ENCODE data around the gene TSPEAR.

DNA sequence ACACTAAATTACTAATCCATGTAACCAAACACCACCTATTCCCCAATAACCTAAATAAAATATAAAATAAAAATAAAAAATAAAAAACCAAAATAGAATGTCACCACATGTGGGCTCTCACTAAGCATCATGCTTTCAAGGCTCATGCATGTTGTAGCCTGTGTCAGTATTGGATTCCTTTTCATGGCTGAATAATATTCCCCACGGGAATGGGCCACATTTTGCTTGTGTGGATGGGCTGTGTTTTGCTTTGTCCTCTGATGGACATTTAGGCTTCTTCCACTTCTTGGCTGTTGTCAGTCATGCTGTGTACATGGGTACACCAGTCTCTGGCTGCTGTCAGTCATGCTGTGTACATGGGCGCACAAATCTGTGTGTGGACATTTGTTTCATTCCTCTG is 122.3 kb downstream of the TSPEAR start:
- TF ChIP-seq, protein P1, sequence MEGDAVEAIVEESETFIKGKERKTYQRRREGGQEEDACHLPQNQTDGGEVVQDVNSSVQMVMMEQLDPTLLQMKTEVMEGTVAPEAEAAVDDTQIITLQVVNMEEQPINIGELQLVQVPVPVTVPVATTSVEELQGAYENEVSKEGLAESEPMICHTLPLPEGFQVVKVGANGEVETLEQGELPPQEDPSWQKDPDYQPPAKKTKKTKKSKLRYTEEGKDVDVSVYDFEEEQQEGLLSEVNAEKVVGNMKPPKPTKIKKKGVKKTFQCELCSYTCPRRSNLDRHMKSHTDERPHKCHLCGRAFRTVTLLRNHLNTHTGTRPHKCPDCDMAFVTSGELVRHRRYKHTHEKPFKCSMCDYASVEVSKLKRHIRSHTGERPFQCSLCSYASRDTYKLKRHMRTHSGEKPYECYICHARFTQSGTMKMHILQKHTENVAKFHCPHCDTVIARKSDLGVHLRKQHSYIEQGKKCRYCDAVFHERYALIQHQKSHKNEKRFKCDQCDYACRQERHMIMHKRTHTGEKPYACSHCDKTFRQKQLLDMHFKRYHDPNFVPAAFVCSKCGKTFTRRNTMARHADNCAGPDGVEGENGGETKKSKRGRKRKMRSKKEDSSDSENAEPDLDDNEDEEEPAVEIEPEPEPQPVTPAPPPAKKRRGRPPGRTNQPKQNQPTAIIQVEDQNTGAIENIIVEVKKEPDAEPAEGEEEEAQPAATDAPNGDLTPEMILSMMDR (IDR thresholded peaks at IDR 0.05) = no peak
- TF ChIP-seq POLR2AphosphoS5 (IDR thresholded peaks at IDR 0.05; ENCODE audit: low read depth, low read length) (no peak), SIN3A (IDR thresholded peaks at IDR 0.05; ENCODE audit: borderline replicate concordance, insufficient read depth, low read depth, low read length) (no peak)
- TF ChIP-seq, protein P2, sequence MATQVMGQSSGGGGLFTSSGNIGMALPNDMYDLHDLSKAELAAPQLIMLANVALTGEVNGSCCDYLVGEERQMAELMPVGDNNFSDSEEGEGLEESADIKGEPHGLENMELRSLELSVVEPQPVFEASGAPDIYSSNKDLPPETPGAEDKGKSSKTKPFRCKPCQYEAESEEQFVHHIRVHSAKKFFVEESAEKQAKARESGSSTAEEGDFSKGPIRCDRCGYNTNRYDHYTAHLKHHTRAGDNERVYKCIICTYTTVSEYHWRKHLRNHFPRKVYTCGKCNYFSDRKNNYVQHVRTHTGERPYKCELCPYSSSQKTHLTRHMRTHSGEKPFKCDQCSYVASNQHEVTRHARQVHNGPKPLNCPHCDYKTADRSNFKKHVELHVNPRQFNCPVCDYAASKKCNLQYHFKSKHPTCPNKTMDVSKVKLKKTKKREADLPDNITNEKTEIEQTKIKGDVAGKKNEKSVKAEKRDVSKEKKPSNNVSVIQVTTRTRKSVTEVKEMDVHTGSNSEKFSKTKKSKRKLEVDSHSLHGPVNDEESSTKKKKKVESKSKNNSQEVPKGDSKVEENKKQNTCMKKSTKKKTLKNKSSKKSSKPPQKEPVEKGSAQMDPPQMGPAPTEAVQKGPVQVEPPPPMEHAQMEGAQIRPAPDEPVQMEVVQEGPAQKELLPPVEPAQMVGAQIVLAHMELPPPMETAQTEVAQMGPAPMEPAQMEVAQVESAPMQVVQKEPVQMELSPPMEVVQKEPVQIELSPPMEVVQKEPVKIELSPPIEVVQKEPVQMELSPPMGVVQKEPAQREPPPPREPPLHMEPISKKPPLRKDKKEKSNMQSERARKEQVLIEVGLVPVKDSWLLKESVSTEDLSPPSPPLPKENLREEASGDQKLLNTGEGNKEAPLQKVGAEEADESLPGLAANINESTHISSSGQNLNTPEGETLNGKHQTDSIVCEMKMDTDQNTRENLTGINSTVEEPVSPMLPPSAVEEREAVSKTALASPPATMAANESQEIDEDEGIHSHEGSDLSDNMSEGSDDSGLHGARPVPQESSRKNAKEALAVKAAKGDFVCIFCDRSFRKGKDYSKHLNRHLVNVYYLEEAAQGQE (IDR thresholded peaks at IDR 0.05; ENCODE audit: insufficient read depth in 1 of 2, low read depth in 2 of 2, low read length in 1 of 2) = no peak
